Measurements from ENCODE around the gene RBBP6.
"Not testable (repeated sequence)": the region's sequence is repeated elsewhere in the genome, so short reads cannot be mapped to it uniquely, and the experiment has no call there.

The RBBP6 gene

GRCh38 chr16:24539295-24539849 lies at the start of gene RBBP6:
RBBP6 (plus strand) TSS chr16:24539566; CDS start chr16:24540627, 1,061 bp downstream.
- TF ChIP-seq CTCF (IDR thresholded peaks at IDR 0.05; ENCODE audit: borderline replicate concordance, insufficient read depth, low read depth, low read length) = peak; percentile 33; the same call in 1 of the 2 replicates
- H3K4me3 ChIP-seq (ENCODE audit: low read depth, low read length) = peak within 1 kb of the TSS; percentile 88

GRCh38 chr16:24490866-24491265 lies 48.5 kb upstream of the RBBP6 start:
- no peak for TF ChIP-seq CTCF (IDR thresholded peaks at IDR 0.05; ENCODE audit: borderline replicate concordance, insufficient read depth, low read depth, low read length)
- no peak overlapping the region for H3K4me3 ChIP-seq (ENCODE audit: low read depth, low read length)

- no peak overlapping the region for H3K4me3 ChIP-seq (ENCODE audit: low read depth, low read length)
- TF ChIP-seq CTCF (IDR thresholded peaks at IDR 0.05; ENCODE audit: borderline replicate concordance, insufficient read depth, low read depth, low read length) = no peak
Measured at GRCh38 chr16:24491731-24492130, 47.6 kb upstream of the RBBP6 start.

- no peak for TF ChIP-seq CTCF (IDR thresholded peaks at IDR 0.05; ENCODE audit: borderline replicate concordance, insufficient read depth, low read depth, low read length)
- no peak overlapping the region for H3K4me3 ChIP-seq (ENCODE audit: low read depth, low read length)
Measured at GRCh38 chr16:24493821-24494220, 45.5 kb upstream of the RBBP6 start.

GRCh38 chr16:24495207-24495606 lies 44.2 kb upstream of the RBBP6 start:
- not testable (repeated sequence) for H3K4me3 ChIP-seq (ENCODE audit: low read depth, low read length)

GRCh38 chr16:24497440-24497839 lies 41.9 kb upstream of the RBBP6 start:
- no peak for TF ChIP-seq CTCF (IDR thresholded peaks at IDR 0.05; ENCODE audit: borderline replicate concordance, insufficient read depth, low read depth, low read length)
- H3K4me3 ChIP-seq (ENCODE audit: low read depth, low read length) = no peak overlapping the region

GRCh38 chr16:24499193-24499814 lies 40.1 kb upstream of the RBBP6 start:
- peak; percentile 44; the same call in 1 of the 2 replicates for TF ChIP-seq CTCF (IDR thresholded peaks at IDR 0.05; ENCODE audit: borderline replicate concordance, insufficient read depth, low read depth, low read length)

More at GRCh38 chr16:24499193-24499814, 40.1 kb upstream of the RBBP6 start:
- H3K4me3 ChIP-seq (ENCODE audit: low read depth, low read length) = no peak overlapping the region

Measured in GM12875 (cell line).